ENCODE data around the gene NRARP.
"Not testable (repeated sequence)": the region's sequence is repeated elsewhere in the genome, so short reads cannot be mapped to it uniquely, and the experiment has no call there.

The NRARP gene

GRCh38 chr9:137302118-137302448, at the start of gene NRARP:
Gene NRARP (minus strand): TSS chr9:137302271. CDS start chr9:137301928, 343 bp downstream.
- DNase-seq = peak; percentile 97

- no peak for DNase-seq
Measured at GRCh38 chr9:137350696-137351584, 48.9 kb upstream of the NRARP start.

GRCh38 chr9:137349471-137350033, 47.5 kb upstream of the NRARP start:
- DNase-seq = no peak

DNA sequence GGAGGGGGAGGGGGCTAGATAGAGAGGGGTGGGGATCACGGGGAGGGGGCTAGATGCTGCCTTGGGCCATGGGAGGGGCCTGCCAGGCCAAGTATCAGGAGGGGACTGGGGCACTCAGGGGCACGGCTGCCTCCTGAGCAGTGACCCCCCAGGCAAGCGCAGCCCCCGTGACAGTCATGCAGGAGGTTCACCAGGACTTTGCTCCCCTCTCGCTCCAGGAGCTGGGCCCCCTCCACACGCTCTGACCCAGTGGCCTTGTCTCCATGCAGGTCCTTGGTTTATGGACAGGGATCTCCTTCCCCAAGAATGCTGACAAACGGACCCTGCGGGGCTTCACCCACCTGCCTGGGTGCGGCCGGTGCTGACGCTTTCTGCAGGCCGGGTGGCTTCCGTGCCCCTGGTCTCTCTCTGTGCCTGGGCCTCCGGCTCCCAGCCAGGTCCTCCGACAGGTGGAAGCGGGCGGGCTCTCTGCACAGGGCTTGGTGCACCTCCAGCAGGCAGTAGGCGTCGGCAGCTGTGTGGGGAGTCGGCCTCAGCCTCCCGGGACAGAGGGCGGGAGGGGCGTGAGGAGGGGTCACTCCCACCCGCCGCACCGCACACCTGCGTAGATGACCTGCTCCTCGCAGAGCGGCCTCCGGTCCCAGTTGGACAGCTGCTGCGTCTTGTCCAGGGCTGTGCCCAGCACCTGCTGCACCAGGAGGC, 46.8 kb upstream of the NRARP start:
- DNase-seq = no peak

DNA sequence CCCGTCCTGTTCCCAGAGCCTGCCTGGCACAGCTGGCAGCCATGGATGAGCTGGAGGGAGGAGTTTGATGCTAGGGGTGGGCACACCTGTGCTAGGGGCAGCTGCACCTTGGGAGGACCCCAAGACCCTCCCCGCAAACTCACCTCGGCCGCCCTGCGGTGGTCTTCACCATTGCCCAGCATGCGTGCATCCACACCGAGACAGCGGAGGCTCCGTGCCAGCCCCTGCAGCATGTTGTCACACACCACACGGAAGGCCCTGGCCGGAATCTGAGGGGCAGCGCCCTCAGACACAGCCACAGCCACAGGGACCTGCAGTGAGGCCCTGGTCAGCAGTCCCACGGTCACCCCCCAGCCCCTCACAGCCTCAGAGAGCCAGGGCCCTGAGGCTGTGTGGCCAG, 45.9 kb upstream of the NRARP start:
- DNase-seq = no peak

DNA sequence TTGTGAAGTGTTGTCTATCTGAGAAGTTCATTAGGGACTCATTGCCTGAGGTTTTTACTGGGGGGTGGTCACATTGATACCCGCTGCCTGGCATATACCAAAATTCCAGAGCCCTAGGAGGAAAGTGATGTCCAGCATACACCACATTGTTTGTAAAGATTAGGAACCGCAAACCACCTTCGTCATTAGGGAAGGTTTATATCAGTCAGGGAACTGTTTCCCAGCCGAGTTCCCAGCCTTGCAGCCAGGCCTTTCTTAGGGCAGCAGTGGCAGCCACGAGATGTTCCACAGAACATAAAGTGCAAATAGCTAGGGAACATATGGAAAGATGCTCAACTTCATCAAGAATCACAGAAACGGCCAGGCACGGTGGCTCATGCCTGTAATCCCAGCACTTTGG, 40.4 kb upstream of the NRARP start:
- no peak for DNase-seq

DNA sequence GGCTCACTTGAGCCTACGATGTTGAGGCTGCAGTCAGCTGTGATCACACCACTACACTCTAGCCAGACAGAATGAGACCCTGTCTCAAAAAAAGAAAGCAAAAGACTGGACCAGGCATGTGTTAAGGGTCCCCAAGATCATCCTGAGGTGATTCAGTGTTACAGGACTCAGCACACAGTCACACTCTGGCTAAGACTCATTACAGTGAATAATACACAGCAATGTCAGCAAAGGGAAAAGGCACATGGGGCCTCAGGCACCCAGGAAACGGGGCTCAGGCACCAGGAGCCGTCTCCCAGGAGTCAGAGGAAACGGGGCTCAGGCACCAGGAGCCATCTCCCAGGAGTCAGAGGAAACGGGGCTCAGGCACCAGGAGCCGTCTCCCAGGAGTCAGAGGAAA, 39.2 kb upstream of the NRARP start:
- no peak for DNase-seq

- not testable (repeated sequence) for DNase-seq
Measured at GRCh38 chr9:137339908-137340462, 37.9 kb upstream of the NRARP start.

DNA sequence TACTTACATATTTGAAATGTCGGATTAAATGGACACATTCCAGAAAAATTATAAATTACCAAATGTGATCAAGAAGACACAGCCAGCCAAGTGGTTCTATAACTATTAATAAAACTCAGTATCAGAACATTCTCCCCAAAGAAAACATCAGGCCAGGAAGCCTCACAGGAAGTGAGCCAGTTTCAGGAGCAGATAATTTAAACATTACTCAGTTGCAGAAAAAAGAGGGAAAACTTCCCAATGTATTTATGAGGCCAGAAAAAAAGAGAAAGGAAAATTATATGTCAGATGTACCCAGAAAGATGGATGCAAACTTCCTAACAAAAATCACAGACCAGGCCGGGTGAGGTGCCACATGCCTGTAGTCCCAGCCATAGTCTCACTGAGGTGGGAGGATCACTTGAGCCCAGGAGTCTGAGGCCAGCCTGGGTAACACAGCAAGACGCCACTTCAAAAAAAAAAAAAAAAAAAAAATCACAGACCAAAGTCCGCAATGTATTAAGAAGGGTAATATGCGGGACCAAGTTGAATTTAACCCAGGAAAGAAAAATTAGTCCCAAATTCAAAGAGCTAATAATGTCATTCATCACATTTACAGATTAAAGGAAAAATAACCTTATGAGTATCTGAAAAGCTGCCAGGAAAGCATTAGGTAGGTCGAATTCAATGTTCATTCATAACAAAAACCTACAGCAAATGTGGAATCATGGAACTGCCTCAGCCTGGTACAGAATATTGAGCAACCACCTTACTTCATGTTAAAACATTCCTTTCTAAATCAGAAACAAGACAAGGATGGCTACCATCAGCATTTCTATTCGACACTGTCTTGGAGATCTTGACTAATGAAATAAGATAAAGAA, 37.2 kb upstream of the NRARP start:
- DNase-seq = no peak

DNA sequence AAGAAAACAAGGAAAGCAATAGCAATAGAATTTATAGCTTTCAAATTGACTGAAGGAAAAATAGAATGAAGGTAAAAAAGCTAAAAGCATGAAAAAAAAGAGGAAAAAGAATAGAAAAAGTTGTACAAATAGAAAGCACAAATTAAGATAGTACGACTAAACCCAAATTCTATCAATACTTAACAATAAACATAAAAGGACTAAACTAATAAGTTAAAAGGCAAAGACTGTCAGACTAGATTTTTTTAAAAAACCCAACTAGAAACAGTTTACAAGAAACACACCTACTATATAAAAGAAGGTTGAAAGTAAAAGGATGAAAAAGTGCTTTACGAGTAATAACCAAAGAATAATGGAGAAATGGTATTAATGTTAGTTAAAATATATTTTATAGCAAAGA, 34.7 kb upstream of the NRARP start:
- no peak for DNase-seq

DNA sequence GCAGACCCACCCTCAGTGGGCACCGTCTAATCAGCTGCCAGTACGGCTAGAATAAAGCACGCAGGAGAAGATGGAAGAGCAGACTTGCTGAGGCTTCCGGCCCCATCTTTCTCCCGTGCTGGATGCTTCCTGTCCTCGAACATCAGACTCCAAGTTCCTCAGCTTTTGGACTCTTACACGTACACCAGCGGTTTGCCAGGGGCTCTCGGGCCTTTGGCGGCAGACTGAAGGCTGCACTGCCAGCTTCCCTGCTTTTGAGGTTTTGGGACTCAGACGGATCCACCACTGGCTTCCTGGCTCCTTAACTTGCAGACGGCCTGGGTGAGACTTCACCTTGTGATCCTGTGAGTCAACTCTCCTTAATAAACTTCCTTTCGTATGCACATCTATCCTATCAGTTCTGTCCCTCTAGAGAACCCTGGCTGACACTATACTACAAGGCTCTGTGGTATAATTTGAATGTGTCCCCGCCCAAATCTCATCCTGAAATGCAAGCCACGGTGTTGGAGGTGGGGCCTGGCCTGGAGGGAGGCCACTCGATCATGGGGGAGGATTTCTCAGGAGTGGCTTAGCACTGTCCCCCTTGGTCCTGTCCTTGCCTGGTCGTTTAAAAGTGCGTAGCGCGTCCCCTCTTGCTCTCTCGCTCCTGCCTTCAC, 31.1 kb upstream of the NRARP start:
- no peak for DNase-seq

DNA sequence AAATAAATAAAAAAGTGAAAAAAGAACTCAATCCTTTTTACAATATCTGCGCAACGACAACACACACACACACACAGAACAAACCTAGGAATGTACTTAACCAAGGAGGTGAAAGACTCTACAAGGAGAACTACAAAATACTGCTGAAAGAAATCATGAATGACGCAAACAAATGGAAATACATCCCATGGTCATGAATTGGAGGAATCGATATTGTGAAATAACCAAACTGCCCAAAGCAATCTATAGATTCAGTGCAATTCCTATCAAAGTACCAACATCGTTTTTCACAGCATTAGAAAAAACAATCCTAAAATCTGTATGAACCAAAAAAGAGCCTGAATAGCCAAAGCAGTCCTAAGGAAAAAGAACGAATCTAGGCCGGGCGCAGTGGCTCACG, 29.9 kb upstream of the NRARP start:
- DNase-seq = no peak

GRCh38 chr9:137330689-137331088, 28.6 kb upstream of the NRARP start:
- no peak for DNase-seq

- not testable (repeated sequence) for DNase-seq
Measured at GRCh38 chr9:137329590-137329989, 27.5 kb upstream of the NRARP start.

DNA sequence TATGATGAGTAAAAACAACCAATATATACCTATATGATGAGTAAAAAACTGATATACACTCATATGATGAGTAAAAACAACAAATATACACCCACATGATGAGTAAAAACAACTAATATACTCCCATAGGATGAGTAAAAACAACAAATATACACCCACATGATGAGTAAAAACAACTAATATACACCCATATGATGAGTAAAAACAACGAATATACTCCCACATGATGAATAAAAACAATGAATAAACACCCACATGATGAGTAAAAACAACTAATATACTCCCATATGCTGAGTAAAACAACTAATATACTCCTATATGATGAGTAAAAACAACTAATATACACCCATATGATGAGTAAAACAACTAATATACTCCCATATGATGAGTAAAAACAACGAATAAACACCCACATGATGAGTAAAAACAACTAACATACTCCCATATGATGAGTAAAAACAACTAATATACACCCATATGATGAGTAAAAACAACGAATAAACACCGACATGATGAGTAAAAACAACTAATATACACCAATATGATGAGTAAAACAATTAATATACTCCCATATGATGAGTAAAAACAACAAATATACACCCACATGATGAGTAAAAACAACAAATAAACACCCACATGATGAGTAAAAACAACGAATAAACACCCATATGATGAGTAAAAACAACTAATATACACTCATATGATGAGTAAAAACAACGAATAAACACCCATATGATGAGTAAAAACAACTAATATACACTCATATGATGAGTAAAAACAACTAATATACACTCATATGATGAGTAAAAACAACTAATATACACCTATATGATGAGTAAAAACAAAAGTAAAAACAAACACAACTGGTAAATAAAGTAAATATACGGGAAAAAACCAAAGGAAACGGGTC, 25.8 kb upstream of the NRARP start:
- not testable (repeated sequence) for DNase-seq

- DNase-seq = no peak
Measured at GRCh38 chr9:137326445-137327065, 24.5 kb upstream of the NRARP start.

DNA sequence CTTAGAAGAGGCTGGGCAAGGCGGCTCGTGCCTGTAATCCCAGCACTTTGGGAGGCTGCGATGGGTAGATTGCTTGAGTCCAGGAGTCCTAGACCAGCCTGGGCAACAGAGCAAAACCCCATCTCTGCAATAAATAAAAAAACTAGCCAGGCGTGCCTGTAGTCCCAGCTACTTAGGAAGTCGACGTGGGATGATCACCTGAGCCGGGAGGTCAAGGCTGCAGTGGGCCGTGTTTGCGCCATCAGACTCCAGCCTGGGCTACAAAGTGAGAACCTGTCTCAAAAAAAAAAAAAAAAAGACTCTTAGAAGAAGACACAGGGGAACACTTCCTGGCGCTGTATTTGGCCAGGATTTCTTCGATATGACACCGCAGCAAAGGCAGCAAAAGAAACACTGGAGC, 23.7 kb upstream of the NRARP start:
- DNase-seq = no peak

DNA sequence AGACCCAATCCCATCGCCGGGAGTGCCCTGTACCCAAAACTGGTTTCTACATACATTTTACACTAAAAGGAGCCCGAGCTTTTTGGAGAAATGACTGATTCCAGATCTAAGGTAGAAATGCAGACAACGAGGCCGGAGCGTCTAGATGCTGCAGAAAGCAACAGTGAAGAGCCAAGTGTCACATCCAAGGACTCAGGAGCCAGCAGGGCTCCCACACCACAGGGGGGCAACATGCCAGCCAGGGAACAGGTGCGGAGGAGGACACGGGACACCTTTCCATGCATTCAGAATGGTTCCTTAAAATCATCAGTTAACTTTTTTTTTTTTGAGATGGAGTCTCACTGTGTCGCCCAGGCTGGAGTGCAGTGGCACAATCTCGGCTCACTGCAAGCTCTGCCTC, 23.1 kb upstream of the NRARP start:
- no peak for DNase-seq

DNA sequence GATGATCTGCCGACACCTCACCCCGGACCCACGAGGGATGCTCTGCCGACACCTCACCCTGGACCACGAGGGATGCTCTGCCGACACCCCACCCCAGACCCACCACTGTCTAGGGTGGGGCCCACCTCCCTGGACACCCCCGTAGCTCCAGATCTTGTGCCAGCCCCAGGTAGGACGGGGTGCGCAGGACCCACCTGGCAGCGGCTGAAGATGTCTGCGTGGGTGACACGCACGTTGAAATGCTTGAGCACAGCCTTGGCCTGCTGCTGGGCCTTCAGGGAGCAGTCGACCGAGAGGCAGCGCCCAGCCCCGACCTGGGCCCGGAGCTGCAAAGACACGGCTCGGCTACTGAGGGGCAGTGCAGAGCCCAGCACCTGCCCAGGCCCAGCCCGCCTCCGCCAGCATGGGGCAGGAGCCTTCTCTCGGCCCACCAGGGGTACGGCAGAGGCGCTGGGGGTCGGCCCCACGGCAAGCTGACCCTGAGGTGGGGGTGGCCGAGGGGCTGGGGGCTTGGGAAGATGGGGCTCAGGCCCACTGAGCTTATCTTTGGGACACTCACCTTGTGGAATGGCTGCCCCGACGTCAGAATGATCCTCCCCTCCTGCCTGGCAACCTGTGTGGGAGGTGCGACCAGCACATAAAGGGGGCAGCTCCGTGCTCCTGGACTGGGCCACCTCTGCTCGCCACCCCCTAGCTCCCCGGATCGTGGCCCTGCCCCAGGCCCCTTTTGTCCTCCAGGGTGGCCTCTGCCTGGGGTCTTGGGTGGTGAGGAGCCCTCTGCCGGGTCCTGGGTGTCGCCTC, 21.7 kb upstream of the NRARP start:
- no peak for DNase-seq

Data from NCI-H69 (cell line).